Measurements from ENCODE around the gene HINT3.
"Not testable (repeated sequence)": the region's sequence is repeated elsewhere in the genome, so short reads cannot be mapped to it uniquely, and the experiment has no call there.

The HINT3 gene

DNA sequence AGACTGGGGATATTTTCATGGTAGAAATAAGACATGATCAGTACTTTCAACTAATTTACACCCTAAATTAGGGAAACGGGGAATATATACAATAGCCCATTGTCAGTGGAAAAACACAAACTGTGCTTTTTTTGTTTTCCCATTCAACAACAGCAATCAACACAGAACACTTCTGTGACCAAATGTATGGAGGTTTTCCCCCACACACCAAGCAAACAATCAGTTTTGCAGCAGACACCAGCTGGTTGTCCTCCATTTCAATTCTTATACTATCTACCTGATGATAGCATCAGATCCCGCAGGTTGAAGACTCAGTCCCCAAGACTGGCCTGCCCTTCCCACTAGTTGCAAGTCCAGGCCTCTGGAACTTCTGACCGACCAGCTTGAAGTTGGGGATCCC, 4.5 kb downstream of the HINT3 start:
- DNase-seq (ENCODE audit: low read depth in 2 of 2), result no peak

DNA sequence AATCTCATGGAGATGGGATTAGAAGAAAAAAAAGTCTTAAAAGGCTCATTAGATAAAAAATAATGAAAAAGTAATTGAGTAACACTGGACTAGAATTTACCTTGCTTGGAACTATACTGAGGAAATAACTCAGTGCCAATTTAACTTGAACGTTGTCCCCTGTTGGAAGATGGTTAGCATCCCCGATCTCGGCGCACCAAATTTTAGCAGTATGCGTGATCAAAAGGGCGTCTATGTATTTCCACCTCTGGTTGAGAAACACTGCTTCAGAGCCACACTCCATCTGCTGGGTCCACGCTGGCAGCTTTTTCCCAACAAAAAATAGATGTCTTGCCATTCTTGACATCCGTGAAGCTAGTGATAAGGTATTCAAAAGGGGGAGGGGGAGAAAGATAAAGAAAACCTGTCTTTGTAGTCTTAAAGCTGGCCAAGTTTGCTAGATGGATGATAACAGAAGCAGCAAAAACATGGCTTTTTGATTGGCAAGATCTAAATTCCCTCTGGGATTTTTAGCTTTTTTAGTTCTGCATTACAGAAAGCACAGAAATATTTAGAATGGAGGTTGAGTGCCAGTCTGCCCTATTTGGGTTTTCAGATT, 6.4 kb downstream of the HINT3 start:
- no peak for DNase-seq (ENCODE audit: low read depth in 2 of 2)

DNA sequence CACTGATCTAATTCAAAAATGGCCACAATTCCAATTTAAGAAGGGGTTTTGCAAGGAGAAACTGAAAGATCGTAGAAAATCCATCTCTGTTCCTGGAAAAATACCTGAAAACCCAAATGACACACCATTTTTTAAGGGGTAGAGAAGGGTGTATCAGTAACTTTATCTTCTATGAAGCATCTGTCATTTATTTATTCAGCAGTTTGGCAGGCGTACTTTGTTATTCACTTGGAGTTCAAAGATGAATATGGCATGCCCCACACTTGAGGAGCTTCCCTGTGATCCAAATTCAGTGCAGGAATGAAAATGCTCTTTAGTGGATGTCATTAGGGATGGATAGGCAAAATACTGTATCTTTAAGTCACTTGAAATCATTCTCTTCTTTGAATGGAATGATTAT, 7.2 kb downstream of the HINT3 start:
- DNase-seq (ENCODE audit: low read depth in 2 of 2), result no peak

DNA sequence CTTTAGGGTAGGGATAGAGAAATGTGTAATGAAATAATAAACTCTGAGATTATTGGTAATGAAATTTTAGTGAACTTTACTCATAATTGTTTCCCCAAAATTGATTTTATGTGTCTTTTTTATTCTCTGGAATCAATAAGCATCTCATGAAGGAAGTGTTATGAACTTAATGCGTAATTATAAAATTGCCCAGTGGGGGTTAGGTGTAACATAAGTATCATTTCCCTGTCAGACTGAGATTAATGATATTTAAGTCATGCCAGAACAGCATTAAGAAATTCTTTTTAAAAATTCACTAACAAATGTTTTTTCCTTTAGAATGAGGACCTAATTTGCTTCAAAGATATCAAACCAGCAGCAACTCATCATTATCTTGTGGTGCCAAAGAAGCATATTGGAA, 10.0 kb downstream of the HINT3 start:
- no peak for DNase-seq (ENCODE audit: low read depth in 2 of 2)

DNA sequence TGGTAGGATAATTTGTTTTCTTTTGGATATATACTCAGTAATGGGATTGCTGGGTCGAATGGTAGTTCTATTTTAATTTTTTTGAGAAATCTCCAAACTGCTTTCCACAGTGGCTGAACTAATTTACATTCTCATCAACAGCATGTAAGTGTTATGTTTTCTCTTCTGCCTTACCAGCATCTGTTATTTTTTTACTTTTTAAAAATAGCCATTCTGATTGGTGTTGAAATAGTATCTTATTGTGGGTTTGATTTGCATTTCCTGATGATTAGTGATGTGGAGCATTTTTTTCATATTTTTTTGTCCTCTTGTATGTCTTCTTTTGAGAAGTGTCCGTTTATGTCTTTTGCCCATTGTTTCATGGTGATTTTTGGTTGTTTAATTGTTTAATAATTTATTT, 11.9 kb downstream of the HINT3 start:
- no peak for DNase-seq (ENCODE audit: low read depth in 2 of 2)

DNA sequence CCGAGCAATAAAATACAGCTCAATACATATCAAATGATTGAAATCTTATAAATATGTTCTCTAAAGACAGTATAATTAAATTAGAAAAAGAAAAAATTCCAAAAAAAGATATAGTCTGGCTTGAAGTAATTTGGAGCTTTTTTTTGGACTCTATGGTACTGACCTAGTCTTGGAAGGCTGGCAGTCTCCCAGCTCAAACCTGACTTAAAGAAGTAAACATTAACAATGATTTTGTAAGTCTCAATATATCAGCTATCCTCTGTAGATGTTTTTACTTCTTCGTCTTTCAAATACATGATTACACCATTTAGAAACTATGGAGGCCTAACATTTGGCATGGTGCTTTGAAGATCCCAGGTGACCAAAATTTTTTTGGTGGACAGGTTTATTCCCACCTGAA, 14.2 kb downstream of the HINT3 start:
- no peak for DNase-seq (ENCODE audit: low read depth in 2 of 2)

DNA sequence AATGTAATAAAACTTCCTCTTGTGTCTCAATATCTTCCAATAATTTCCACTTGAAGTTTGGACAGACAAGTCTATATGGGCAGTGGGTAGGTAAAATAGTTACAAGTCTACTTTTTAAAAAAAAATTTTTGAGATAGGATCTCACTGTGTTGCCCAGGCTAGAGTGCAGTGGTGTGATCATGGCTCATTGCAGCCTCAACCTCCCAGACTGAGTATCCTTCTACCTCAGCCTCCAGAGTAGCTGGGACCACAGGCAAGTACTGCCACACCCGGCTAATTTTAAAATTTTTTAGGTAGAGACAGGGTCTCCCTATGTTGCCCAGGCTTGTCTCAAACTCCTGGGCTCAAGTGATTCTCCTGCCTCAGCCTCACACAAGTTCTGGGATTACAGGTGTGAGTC, 15.9 kb downstream of the HINT3 start:
- DNase-seq (ENCODE audit: low read depth in 2 of 2), result not testable (repeated sequence)

DNA sequence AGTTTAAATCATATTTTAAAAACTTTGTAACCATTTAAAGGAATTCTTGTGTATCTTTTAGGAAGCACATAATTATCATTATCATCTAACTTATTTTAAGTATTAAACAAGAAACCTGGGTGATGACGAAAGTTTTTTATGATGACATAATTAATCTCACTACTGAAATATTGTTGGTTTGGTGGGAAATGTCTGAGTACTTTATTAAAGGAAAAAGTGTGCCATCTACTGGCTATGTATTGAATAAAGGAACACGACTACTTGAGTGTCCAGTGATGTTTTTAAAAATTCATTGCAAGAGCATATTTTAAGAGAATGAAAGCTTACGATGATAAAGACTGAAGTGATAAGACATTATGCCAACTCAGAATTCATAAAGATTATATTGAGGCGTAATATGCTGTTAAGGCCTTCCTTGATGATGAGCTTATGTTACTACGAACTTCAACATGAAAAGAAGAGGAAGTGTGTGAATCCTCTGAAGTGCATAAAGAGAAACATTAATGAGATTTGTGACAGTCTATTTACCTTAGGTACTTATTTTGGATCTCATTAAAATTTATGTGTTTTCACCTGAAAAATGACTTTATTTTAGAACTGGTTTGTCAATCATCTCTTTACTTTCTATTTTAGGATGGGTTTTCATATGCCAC, 17.8 kb downstream of the HINT3 start:
- DNase-seq (ENCODE audit: low read depth in 2 of 2), result no peak

DNA sequence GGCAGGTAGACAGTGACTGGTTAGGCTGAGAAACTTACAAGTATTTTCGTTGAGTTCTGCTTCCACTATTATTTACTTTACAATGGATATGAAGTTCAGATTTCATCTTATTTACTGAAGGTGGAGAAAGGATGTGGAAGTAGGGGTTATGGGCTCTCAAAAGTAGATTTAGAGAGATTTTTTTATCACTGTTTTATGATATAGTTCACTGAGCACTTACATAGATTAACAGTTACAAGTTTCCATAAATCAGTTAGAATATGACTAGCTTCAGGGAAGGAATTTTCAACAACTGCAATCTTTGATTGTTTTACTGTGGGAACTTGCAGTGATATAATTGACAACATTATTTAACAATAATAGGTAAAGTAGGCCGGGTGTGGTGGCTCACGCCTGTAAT, 22.5 kb downstream of the HINT3 start:
- no peak for DNase-seq (ENCODE audit: low read depth in 2 of 2)

DNA sequence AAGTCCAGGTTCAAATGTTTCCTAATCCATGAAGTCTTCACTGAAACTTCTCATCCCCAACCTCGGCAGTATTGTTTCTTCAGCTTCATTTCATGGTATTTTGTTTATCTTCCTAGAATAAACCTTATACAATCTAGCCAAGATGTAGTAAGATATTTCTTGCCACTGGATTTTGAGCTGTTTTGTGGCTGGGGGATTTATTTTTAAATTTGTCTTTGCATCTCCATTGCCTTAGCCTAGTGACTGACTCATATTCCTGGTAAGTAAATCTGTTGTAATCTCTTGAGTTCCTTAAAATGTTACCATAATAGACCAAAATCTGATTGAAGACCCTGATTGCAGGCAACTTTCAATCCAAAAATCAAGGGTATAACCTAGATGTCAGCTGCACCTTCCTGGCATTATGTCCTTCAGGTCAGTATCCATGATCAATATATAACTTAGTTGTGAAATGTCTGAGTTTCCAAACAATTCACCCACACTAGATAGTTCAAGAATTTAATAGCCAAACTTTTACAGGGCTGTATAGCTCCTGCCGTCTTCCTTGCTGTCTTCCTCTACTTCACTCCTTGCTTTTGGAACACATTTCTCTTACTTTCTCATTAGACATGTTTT, 25.1 kb downstream of the HINT3 start:
- DNase-seq (ENCODE audit: low read depth in 2 of 2), result no peak

DNA sequence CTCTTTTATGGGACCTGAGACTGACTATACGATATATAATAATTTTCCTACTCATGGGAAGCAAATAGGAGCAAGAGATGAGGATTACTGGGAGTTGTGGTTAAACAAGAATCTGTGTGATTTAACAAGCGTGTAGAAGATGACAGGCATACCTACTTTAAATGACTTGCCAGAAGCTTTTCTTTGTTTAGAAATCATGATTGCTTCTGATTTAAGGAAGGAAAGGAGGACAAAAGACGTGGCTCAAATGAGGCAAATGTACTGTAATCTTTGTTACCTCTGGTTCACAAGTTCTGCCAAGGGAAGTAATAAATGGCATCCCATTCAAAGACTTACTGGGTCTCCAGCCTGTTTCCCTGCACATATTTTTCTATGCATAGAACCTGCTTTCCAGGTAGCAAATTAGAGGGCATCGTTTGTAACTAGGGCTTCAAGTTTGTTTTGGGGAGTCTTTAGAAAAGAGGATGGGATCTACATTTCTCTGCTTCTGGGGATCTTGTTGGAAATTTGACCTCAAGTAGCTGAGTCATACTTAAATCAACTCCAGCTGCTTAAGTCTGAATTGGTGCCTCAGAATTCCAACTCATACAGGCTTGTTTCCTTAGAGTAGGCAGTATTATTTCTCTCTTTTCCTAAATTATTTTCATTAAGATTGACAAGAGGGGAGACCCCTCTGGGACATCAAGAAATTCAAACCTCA, 26.8 kb downstream of the HINT3 start:
- no peak for DNase-seq (ENCODE audit: low read depth in 2 of 2)

DNA sequence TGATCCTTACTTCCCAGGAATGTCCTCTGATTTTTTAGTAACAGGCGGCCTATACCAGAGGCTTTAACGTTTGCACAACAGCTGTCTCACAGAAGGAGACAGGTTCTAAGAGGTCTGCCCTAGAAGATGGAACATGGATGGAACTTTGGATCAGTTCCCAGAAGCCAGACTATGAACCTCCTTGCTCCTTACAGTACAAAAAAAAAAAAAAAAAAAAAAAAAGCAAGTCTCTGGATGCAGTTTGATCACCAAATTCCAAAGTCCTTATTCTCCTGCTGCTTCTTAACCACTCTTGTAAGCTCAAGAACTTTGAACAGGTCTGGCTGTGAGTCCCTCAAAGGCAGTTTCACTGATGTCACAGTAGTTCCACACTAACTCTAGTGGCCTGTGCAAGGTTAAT, 27.7 kb downstream of the HINT3 start:
- DNase-seq (ENCODE audit: low read depth in 2 of 2), result no peak

DNA sequence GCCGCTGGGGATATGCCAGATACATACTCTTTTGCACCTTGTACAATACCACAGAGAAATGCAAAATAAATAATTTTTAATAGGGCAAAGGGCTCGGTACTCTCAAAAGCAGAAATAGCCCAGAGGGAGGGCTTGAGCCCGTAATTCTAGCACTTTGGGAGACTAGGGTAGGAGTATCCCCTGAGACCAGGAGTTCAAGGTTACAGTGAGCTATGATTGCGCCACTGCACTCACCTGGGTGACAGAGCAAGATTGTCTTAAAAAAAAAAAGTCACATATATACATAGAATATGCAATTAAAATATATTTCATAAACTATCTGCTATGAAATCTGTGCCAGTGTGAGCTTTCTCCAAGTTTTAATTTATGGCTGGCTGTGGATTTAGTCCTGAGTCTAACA, 29.0 kb downstream of the HINT3 start:
- no peak for DNase-seq (ENCODE audit: low read depth in 2 of 2)

DNA sequence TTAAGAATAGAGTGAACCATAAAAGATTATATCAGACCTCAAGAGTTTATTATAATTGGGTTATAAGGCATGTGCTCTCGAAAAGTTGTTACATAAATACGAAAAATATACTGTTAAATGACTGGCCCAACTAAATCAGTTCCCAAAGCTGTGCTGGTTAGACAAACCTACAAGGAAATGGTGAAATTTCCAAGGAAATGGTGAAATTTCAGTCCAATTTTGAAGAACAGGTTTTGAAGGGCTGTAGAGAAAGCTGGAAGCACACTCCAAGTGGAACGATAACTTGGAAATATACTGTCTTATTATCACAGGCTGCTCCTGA, 29.4 kb downstream of the HINT3 start:
- no peak for DNase-seq (ENCODE audit: low read depth in 2 of 2)

DNA sequence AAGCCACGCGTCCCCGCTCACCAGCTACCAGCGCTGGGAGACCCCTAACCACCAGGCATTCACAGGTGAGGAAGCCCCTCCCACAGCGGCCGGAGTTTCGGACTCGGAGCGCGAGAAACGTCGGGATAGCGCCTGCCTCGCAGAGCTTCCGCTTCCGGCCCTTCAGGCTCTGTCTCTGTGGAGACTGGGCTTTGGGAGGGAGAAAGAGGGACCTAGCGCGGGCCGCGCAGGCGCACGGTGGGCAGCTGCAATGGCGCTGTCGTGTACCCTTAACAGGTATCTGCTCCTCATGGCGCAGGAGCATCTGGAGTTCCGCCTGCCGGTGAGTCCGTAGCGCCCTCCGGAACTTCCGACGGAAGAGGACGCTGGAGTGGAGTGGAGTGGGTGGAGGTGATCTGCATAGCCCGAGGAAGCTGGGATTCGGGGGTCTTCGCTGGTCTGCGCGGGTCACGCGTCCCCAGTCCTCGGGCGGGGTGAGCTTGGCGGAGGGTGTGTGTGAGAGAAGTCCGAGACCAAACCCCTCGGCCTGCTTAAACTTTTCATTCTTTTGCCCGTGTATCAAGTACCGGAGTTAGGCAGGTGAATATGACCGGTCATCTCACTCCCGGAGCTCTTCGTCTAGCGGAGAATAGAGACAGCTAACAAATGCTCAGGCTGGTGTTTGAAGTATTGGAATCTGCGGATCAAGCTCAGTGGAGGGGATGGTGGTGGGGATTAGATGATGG, 29.9 kb downstream of the HINT3 start, which contains the start of gene TRMT11:
TRMT11 (plus strand) TSS at position 240 of the 725 bp plus-strand sequence; CDS start at position 251, 11 bp downstream.
- DNase-seq (ENCODE audit: low read depth in 2 of 2), result peak; percentile 60 to 67

DNA sequence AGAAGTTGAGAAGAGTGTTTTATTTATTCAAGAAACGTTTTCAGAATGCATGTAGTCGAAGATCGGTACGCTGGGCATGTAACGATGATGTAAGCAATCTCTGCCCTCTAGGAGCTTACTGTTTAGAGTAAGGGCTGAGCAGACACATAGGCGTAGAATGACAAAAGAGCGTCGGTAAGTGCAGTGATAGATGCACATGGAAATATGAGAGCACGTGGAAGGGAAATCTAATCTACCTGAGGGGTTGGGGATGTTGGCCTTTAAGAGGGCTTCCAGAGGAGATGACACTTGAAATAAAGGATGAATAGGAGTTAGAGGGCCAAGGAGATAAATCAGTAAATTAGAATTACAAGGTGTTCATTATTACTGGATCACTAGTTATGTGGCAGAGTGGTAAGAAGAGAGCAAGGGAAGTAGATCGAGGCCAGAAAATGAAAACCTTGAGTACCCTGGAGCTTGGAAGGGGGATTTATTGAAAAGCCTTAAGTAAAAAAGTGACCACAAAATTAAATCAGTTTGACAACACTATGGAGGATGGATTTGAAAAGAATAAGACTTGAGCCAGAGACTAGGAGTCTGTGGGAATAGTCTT, 30.6 kb downstream of the HINT3 start:
- DNase-seq (ENCODE audit: low read depth in 2 of 2), result no peak

DNA sequence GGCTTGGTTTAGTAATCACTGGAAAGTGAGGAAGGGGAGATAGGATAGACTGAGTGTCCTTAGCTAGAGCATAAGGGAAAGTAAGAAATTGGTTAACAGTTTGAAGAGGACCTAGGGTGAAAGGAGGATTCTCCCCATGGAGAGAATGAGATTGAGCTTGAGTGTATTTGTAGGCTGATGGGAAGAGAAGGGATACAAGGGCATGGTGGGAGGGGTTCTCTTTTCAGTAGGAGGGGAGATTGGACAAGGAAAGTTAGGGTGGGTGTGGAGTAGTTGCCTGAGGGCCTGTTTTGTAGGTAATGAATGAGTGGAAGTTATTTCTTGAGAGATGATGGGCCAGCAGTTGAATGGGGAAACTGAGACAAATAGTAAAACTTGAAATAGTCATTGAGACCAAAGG, 31.7 kb downstream of the HINT3 start:
- DNase-seq (ENCODE audit: low read depth in 2 of 2), result no peak

DNA sequence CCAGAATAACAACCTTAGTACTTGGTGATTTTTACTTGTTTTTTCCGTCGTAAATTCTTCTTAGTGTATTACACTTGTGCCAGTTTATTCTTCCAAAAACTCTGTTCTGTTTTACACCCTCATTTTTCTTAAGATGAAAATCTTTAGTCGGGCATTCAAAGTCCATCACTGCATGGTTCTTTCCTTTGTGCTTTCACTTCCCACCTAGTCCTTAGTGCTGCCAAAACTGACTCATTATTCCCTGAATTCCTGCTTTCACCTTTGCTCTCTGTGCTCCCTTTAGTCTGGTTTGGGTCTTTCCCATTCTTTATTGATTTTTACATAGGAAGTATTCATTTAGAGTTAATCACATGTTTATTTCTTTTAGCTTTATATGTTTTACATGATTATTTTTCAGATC, 33.1 kb downstream of the HINT3 start:
- DNase-seq (ENCODE audit: low read depth in 2 of 2), result no peak

DNA sequence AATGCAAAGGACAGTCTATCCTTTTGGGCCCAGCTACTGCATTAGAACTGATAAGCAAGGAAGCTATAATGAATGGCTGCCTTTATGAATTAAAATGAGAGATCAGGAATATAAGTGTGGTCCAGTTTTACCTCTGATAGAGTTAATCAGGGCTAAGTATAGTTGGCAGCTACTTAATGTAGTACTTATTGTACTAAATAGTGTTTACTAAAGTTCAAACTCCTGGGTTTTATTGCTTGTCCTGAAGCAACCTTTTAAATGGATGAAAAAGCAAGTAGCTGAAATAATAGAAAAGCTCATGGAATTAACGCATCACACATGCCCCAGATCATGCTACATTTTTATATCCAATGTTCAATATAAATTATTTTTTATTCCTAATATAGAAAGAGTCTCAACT, 35.1 kb downstream of the HINT3 start:
- no peak for DNase-seq (ENCODE audit: low read depth in 2 of 2)

DNA sequence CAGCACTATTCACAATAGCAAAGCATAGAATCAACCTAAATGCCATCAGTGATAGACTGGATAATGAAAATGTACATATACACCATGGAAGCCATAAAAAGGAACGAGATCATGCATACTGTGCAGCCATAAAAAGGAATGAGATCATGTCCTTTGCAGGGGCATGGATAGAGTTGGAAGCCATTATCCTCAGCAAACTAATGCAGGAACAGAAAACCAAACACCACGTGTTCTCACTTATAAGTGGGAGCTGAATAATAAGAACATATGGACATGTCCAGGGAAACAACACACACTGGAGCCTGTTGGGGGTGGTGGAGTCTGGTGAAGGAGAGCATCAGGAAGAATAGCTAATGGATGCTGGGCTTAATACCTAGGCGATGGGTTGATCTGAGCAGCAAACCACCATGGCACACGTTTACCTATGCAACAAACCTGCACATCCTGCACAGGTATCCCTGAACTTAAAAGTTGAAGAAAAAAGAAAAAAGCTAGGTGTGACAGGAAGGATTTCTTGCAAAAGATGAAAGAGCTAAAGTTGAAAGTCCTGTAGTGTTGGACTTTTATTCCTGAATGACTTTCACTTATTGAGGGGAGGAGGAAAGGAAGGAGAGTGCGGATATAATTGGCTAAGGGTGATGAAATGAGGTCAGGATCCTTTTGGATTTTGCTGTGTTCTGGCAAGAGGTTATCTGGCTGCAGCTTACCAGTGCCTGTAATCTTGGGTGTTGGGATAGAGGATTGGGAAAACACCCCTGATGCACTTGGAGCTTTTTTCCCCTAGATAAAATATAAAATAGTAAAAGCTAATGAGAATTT, 38.3 kb downstream of the HINT3 start:
- no peak for DNase-seq (ENCODE audit: low read depth in 2 of 2)

DNA sequence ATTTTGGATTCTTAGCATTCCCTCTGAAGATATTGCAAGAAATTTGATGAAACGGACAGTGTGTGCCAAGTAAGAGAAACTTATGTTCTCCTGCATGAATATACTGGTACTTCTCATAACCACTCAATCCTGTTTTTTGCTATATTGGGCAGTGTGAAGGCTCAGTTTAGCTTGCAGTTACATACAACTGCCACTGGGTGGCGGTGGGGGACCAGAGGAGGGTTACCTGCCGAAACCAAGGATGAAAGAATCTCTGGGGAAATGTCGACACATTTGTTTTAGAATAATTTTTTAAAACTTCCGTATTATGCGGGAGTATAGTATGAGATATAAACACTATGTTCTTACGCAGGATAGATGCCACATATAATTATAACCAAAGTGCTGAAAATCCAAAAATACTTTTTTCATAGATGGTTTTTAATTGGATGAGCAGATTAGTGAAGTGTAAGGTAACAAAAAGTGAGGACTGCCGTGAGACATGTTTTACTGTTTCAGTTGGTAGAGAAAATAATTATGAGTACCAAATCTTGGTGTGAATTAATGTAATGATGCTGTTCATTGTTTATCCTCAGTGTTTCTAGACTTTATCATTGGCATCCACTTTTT, 39.5 kb downstream of the HINT3 start:
- peak; percentile 18 to 30 for DNase-seq (ENCODE audit: low read depth in 2 of 2)

Measured in stimulated activated CD8-positive, alpha-beta memory T cell treated with anti-CD3 and anti-CD28 coated beads, Interleukin-15, amount 100 ng/mL, for 4 hours (primary cell).